HG03575 (cell line): ENCODE results near the gene HNRNPL.
"Not testable (repeated sequence)": the region's sequence is repeated elsewhere in the genome, so short reads cannot be mapped to it uniquely, and the experiment has no call there.

Experiments
- ATAC-seq: cut with Tn5 transposase; IDR thresholded peaks from one replicate; pipeline ENCODE4 v1.9.1; 2021; ENCODE audit not compliant: unreplicated experiment, insufficient number of reproducible peaks, low FRiP score; ENCODE audit errors: extremely low read depth

HNRNPL gene

GRCh38 chr19:38790507-38791403, 59.0 kb downstream of the HNRNPL start:
- ATAC-seq, result not testable (repeated sequence)

- no peak for ATAC-seq
These were observed 61.1 kb downstream of the HNRNPL start, which contains the start of gene LGALS7B for GRCh38 chr19:38788478-38789243. Gene LGALS7B (plus strand): TSS chr19:38789200. CDS start chr19:38789227, 27 bp downstream.

GRCh38 chr19:38786572-38787265, 63.1 kb downstream of the HNRNPL start:
- ATAC-seq, result no peak
